HuH-7.5 (cell line): ENCODE results near the gene FGF2.
"Not testable (repeated sequence)": the region's sequence is repeated elsewhere in the genome, so short reads cannot be mapped to it uniquely, and the experiment has no call there.

Source experiments
- DNase-seq: peaks from one replicate; pipeline ENCODE4 v3.0.0; 2011; ENCODE audit warnings: low spot score

FGF2 gene

DNA sequence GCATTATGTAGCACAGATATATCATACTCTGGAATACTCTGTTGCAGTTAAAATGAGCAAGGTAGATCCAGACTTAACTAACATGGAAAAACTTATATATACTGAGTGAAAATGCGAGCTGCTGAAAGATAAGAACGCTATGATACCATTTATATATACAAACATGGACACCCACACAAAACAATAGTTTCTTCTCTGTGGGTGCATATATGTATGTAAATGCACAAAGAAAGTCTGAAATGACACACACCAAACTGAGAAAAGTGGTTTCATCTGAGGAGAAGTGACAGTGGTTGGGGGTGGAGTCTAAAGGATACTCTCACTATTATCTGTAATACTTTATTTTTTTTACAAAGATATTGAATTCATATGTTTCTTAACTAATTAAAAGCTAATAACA, 12.2 kb upstream of the FGF2 start:
- no peak for DNase-seq

DNA sequence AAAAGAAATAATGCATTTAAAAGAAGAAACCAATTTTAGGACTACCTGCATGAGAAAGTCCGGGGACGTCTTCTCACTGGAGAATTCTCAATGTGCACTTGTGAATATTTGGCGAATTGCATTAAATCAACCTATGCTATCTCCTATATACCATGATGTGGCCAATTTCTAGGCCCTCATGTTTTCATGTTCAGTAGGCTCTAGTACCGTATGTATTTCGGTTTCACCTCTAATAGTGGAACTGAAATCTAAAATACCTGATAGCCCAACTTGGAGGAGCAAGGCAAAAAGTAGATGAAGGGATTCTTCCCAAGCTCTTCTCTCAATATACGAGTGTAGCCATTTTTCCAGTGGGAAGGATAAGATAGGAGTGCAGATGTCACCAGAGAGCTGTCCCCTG, 11.4 kb upstream of the FGF2 start:
- no peak for DNase-seq

DNA sequence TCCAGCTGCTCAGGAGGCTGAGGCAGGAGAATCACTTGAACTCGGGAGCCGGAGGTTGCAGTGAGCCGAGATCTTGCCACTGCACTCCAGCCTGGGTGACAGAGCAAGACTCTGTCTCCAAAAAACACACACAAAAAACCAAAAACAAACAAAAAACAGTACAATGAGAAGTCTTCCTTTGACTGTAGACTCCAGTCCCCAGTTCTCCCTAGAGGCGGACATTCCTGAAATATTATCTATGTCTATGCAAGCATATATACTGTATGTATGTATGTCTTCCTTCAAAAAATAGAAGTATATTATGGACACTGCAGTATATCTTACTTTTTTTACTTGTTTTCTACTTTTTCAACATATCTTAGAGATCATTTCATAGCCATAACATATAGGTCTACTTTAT, 10.2 kb upstream of the FGF2 start:
- no peak for DNase-seq

DNA sequence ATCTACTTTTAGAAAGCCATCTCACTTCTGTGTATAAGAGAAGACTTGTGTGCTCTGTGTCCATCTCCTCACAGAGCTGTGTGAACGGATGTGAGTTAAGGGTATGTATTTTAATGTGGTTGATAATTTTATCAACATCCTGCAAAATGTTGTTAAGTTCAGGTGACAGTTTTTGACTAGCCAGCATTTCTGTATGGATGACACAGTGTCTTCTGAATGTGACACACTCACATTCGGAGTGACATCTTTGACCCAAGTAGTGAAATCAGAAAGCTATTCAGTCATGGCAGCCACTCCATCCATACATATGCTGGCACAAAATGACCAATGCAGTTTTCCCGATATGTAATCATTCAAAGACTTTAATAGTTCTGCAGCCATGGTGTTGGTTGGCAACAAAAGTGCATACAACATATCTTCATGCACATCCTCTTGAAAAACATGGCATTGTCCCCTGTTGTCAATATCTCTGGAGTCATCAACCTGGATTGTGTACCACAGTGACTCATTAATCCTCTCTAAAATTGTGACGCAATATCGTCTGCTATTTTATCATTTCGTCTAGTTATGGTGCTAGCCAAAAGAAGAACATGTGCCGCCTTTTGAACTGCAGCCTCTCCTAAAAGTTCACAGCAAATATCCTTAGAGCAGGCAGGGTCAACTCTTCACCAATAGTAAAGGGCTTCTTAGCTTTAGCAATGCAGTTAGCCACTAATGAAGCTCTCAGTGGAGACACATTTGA, 6.8 kb upstream of the FGF2 start:
- DNase-seq = no peak

DNA sequence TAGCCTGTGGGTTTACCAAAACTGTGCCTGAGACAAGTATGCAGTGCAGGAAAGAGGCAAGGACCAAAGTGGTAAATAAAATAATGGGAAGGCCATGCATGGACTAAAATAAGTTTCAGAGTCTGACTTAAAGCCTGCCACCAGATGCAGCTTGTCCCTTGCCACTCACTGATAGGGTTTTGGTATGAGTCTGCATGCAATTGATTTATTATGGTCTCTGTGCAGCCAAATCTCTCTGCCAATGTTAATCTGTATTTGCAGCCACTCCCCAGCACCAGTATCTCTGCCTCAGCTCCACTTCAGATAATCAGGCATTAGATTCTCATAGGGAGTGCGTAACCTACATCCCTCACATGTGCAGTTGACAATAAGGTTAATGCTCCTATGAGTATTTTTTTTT, 5.5 kb upstream of the FGF2 start:
- no peak for DNase-seq

DNA sequence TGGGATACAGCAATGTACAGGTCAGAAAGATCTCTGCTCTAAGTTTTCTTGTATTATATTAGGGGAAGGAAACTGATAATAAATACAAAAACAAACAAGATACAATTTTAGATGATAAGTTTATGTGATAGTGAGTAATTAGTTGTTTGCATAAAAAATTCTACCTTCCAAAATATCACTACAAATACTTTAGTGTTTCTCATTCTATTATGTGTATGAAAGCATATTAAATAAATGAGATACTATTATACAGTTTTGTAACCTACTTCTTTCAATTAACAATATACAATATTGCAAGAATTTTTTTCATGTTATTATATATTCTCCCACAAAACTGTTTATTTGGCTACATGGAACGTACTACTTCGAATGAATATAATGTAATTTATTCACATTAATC, 4.2 kb upstream of the FGF2 start:
- no peak for DNase-seq

DNA sequence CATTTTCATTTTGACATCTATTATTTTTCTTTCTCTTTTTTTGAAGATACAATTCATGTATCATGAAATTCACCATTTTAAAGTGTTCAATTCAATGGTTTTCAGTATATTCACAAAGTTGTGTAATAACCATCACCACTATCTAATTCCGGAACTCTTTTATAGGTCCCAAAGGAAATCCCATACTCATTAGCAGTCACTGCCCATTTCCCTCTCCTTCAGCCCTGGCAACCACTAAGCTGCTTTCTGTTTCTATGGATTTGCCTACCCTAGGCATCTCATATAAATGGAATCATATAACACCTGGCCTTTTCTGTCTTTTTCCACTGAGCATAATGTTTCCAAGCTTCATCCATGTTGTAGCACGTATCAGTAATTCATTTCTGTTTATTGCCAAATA, 3.2 kb upstream of the FGF2 start:
- no peak for DNase-seq

DNA sequence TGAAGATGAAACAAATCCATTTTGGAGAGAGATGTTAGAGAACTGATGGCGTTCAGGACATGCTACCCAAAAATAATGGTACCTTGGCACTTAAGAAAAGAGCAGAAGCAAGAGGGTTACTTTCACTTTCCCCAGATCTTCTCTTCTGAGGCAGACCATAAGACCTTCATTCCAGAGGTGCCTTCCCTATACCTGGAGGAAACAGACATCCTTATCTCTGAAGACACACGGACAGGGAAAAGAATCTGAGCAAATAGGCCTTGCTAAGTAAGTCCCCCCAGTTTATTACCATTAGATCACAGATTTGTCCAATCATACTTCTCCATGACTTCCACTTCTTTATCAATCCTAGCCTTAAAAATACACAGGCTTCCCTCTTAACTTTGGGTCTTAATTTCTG, 2.0 kb upstream of the FGF2 start:
- no peak for DNase-seq

DNA sequence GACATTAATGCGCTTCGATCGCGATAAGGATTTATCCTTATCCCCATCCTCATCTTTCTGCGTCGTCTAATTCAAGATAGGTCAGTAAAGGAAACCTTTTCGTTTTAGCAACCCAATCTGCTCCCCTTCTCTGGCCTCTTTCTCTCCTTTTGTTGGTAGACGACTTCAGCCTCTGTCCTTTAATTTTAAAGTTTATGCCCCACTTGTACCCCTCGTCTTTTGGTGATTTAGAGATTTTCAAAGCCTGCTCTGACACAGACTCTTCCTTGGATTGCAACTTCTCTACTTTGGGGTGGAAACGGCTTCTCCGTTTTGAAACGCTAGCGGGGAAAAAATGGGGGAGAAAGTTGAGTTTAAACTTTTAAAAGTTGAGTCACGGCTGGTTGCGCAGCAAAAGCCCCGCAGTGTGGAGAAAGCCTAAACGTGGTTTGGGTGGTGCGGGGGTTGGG, 528 bp upstream of the FGF2 start:
- DNase-seq = no peak

DNA sequence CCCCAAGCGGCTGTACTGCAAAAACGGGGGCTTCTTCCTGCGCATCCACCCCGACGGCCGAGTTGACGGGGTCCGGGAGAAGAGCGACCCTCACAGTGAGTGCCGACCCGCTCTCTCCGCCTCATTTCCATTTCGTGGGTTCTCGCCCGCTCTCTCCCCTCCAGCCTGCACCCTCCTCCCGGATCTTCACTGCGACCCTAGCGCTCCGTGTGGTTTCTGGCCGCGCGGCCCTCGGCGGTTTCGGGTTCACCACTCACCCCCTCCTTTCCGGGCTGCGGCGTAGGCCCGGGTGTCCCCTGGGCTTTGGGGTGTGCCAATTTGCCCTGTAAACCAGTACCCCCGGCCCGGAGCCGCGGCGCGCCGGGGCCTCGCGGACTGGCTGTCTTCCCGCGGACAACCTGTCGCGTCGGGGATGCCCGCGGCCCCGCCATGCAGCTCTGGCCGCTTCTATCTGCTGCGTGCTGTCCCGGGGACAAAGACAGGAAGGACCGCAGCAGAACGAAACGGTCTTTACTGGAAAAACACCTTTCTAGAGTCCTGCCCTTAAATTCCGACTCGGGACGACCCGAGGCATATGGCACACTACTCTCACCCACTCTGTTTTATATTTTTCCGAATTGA, 737 bp downstream of the FGF2 start:
- peak; percentile 55 for DNase-seq

DNA sequence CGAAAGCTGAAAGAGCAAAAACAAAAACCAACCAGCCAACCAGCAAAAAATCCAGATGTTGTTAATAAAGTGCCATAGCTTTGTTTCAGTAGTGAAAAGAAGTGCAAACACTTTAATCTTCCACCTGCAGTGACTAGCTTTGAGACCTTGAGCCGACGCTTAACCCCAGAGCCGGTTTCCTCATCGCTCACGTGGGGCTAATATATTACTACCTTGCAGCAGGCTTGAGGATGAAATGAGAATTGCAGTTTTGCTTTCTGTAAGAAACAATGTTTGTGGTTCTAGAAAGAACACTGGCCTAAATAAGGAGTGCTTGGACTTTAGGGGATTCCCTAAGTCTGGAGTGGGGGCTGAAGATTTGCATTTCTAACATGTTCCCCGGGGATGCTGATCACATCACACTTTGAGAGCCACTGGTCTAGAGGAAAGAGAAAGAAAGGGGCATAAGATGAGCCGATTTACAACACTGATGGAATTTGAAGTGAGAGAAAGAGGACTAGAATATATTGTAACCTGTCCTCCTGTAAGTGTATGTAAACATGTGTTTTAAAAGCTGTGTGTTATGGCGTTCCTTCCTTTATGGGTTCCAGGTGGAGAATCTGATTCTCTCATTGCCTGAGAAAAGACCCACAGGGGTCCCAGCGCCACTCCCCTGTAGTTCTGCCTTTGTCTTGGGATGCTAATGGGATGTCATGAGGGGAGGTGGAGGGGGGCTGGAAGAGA, 1.4 kb downstream of the FGF2 start:
- DNase-seq = peak; percentile 43

DNA sequence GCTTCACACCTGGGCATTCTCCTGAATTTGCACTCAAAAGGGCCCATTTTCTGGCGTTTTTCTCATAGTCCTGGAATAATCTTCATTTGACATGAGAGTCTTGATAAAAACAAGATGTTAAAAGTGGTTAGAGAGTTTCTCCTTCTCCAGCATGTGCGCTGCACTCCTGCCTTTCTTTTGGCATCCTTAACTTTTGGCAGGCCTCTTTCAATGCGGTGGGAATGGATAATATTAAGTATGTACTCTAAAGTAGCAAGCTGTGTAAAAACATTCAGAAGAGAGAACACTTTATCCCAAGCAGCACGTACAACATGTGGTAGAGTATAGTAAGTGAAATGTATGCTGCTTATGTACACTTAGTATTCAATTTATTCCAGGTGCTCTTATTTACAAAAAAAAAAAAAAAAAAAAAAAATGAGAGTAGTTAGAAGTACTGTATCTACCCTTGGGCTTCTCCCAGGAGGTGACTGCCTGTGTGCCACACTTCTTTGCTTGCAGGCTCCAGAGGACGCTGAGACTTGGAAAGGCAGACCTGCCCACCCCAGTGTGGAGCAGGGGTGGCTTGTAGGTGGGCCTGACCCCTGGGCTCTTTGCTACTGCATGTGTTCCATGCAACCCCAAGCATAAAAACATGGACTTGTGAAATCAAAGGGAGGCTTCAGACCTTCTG, 3.9 kb downstream of the FGF2 start:
- DNase-seq = no peak

DNA sequence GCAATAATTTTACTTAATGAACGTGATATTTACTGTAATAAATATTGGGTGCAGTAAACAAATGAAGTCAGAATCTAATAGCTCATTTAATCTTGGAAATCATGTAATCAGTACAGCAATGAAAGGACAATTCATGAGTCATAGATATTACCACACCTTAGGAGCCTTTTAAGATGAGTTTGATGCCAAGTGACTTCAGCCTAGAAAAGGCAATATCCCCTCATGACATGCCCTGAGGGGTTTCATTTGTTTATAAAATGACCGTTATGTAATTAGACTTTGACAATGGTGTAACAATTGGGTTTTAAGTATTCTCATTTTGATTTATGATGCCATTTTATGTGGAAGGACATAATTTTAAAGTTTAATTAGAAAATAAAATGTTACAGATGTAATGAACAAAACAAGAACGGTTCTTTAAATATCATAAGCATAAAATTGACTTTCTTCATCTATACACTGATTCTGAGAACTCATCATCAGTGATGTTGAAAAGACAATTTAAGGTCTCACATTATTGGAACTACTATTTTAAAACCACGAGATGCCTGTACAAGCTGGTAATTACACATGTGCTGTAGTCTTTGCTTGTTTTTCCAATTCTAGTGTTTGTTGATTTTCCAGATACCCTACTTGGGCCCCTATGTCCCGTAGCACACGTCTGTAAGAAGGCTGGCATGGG, 5.0 kb downstream of the FGF2 start:
- DNase-seq = no peak

DNA sequence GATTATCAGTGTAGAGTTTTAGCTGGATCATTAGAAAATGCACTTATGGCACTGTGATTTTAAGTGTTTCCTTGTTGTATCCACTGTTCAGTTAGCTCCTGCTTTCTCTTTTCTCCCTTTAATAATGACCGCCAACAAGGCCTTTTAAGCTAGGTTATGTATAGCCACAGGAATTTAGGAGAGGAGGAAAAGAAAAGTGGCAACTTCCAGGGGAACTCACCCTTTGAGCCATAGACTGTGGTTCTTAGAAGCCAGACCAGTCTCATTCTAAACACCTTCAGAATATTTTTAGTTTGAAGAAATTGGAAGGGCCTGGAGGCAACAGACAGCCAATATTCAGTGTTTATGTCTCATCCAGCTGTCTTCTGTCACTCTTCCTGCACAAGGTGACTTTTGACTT, 6.1 kb downstream of the FGF2 start:
- no peak for DNase-seq

DNA sequence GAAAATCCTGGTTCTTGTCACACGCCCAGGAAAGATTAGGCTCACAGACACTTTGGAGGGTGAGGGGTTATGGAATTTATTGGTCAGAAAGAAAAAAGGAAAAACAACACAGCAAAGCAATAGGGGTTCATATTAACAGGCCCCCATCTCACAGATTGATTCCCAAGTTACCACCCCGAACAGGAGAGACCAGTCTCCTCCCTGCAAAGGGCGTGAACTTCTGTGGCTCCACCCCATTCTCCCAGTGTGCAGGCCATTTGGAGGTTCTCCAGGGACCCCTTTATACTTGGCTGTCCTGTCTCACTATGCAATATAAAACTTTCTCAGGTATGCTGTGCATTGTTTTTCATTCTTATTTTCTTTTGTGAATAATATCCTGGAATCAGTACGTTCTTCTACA, 7.4 kb downstream of the FGF2 start:
- DNase-seq = no peak

DNA sequence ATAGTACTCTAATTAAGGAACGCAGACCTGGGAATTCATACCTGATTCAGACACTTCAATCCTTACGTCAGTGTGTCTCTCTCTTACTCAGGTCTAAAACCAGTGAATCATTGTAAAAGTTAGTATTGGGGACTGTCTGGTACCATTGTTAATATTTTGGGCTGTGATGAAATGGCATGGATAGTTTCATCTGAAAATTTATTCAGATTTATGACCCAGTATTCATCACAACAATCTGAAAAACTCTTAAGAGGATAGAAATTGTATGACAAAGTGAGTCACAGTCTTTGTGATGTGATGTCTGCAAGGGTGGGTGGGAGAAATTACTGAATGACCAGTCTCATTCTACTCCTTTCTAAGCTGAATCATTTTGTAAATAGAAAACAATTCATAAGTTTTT, 10.3 kb downstream of the FGF2 start:
- no peak for DNase-seq

DNA sequence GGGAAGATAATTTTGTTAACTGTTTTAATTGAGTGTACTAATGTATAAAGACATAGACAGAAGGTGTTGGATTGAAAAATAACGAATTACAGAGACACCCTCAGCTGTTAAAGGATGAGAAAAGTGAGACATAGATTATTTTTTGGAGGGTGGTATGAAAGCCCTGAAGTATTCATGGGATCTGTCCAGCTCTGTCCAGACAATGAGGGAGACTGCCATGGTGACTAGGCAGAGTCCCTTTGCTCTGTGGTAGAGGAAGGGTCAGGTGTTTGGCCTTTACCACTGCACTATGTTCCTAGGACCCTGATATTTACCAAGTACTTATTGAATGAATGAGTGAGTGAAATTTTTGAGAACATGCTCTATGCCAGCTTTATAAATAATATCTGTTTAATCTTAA, 11.4 kb downstream of the FGF2 start:
- no peak for DNase-seq

DNA sequence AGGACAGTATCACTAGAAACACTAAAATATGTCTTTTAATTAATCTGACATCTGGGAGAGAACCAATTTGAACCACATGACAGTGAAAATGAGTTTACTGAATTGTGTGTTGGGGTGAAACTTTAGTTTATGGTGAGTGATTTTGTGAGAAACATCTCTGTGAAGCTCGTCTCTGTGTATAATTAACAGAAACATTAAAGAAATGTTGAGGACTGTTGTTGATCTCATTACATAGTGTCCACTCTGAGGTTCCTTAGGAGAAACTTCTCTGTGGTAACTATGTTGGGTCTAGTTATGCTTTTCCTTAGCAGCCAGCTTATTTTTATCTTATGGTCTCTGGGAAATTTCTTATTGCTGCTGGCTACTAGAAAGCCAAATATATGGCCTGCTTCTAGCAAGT, 15.8 kb downstream of the FGF2 start:
- no peak for DNase-seq

DNA sequence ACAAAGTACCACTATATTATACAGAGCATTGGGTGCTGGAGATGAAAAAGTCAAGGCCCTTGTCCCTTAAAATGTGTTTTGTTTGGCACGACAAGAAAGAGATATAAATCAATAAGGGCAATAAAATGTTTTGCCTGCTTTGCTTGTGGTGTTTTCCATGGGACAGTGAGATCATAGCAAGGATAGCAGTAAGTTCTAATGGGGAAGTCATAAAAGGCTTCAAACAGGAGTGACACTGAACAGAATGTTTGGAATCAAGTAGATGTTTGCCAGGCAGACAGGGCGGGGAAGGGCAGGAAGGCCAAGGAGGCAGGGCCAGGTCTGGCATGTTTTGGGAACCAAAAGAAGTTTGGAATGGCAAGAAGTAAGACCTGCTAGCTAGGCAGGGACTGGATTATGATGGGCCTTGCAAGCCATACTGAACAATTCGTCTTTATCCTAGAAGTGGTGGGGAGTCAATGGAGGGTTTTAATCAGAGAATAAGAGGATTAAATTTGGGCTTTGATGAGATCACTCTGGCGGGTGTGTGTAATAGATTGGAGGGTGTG, 16.4 kb downstream of the FGF2 start:
- DNase-seq = no peak

DNA sequence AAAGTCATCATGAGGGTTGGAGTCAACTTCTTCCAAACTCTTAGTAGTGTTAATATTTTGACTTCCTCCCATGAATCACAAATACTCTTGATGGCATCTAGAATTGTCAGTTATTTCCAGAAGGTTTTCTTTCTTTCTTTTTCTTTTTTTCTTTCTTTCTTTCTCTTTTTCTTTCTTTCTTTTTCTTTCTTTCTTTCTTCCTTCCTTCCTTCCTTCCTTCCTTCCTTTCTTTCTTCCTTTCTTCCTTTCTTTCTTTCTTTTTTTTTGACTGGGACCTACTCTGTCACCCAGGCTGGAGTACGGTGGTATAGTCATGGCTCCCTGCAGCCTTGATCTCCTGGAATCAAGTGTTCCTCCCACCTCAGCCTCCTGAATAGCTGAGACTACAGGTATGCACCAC, 17.8 kb downstream of the FGF2 start:
- not testable (repeated sequence) for DNase-seq

DNA sequence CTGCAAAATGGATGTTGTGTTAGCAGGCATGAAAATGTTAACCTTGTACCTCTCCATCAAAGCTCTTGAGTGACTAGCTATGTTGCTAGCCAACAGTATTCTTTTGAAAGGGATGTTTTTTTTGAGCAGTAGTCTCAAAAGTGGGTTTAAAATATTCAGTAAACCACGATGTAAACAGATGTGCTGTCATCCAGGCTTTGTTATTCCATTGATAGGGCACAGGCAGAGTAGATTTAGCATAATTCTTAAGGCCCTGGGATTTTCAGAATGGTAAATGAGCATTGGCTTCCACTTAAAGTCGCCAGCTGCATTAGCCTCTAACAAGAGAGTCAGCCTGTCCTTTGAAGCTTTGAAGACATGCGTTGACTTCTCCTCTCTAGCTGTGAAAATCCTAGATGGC, 18.4 kb downstream of the FGF2 start:
- no peak for DNase-seq

DNA sequence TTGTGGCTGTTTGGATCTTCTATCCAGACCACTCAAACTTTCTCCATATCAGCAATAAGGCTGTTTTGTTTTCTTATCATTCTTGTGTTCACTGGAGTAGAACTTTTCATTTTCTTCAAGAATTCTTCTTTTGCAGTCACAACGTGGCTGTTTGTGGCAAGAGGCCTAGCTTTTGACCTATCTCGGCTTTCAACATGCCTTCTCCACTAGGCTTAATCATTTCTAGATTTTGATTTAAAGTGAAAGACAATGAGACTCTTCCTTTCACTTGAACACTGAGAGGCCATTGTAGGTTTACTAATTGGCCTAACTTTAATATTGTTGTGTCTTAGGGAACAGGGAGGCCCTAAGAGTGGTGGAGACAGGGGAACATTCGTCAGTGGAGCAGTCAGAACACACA, 19.1 kb downstream of the FGF2 start:
- DNase-seq = no peak
